ENCODE measurements around the gene TBX2.

DNA sequence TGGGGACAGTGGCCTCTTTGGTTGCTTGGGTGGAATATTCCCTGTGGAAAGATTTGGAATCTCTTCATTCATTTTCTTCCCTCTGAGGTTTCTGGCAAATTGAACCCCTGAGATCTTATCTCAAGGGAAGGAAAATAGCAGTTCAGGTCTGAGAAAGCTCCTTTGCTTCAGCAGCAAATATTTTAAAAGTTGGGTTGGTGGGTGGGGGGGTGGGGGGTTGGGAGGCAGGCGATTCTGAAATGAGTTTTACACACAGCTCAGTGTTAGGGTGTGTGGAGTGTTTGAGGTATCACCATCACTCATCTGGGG is 6.8 kb downstream of the TBX2 start:
- TF ChIP-seq, protein P1, sequence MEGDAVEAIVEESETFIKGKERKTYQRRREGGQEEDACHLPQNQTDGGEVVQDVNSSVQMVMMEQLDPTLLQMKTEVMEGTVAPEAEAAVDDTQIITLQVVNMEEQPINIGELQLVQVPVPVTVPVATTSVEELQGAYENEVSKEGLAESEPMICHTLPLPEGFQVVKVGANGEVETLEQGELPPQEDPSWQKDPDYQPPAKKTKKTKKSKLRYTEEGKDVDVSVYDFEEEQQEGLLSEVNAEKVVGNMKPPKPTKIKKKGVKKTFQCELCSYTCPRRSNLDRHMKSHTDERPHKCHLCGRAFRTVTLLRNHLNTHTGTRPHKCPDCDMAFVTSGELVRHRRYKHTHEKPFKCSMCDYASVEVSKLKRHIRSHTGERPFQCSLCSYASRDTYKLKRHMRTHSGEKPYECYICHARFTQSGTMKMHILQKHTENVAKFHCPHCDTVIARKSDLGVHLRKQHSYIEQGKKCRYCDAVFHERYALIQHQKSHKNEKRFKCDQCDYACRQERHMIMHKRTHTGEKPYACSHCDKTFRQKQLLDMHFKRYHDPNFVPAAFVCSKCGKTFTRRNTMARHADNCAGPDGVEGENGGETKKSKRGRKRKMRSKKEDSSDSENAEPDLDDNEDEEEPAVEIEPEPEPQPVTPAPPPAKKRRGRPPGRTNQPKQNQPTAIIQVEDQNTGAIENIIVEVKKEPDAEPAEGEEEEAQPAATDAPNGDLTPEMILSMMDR (optimal IDR thresholded peaks at IDR 0.05 in 1 of 3, IDR thresholded peaks at IDR 0.05 in 1 of 3, conservative IDR thresholded peaks at IDR 0.05 in 1 of 3; ENCODE audit: extremely low read depth in 1 of 3, insufficient read depth in 2 of 3, low read length in 3 of 3): no peak
- no peak for TF ChIP-seq EZH2 (IDR thresholded peaks at IDR 0.05; ENCODE audit: low read length)

Data from keratinocyte (primary cell).